Activated CD8-positive, alpha-beta memory T cell treated with anti-CD3 and anti-CD28 coated beads, Interleukin-2, amount 10 ng/mL, durations not matched to agents 7 days and 5 days (primary cell): ENCODE results near the gene MACROD1. TPM values are rescaled to one million over a fixed set of nuclear protein-coding genes. Genes with fewer than 3 reads are reported as not detected.

Source experiments
- ATAC-seq: fragments of 150-1000 bp; cut with Tn5 transposase; one replicate; pipeline ENCODE4 v1.10.0; 2021; ENCODE audit warnings: moderate library complexity
- CTCF ChIA-PET: fragments of 350-600 bp; sonication (Branson Sonifier 250); formaldehyde crosslinking; loops from one replicate; lab custom pipeline; 2021; ENCODE audit warnings: antibody characterized with exemption; lab: Charles Lee
- DNase-seq: peaks from one replicate; pipeline ENCODE4 v3.0.0-alpha.2; 2020
- H3K27ac Mint-ChIP-seq: one replicate; pipeline ENCODE4 v1.8.0; 2021; ENCODE audit warnings: mild to moderate bottlenecking, mixed read lengths
- H3K27me3 Mint-ChIP-seq: one replicate; pipeline ENCODE4 v1.8.0; 2021; ENCODE audit warnings: mixed read lengths
- H3K36me3 Mint-ChIP-seq: one replicate; pipeline ENCODE4 v1.8.0; 2021; ENCODE audit warnings: mild to moderate bottlenecking, mixed read lengths
- H3K4me1 Mint-ChIP-seq: one replicate; pipeline ENCODE4 v1.8.0; 2021; ENCODE audit warnings: mixed read lengths
- H3K4me3 Mint-ChIP-seq: one replicate; pipeline ENCODE4 v1.8.0; 2021; ENCODE audit warnings: mild to moderate bottlenecking, moderate library complexity, mixed read lengths
- H3K9me3 Mint-ChIP-seq: one replicate; pipeline ENCODE4 v1.8.0; 2022; ENCODE audit warnings: low read depth, mixed read lengths
- total RNA-seq, 2 experiments: library from RNA; stranded (reverse); gene quantifications; one replicate each; pipeline ENCODE4 v1.2.3, GENCODE V29; 2021

The MACROD1 gene
- total RNA-seq, 2 experiments from 2014 or later = 10.1 to 12.3 TPM

DNA sequence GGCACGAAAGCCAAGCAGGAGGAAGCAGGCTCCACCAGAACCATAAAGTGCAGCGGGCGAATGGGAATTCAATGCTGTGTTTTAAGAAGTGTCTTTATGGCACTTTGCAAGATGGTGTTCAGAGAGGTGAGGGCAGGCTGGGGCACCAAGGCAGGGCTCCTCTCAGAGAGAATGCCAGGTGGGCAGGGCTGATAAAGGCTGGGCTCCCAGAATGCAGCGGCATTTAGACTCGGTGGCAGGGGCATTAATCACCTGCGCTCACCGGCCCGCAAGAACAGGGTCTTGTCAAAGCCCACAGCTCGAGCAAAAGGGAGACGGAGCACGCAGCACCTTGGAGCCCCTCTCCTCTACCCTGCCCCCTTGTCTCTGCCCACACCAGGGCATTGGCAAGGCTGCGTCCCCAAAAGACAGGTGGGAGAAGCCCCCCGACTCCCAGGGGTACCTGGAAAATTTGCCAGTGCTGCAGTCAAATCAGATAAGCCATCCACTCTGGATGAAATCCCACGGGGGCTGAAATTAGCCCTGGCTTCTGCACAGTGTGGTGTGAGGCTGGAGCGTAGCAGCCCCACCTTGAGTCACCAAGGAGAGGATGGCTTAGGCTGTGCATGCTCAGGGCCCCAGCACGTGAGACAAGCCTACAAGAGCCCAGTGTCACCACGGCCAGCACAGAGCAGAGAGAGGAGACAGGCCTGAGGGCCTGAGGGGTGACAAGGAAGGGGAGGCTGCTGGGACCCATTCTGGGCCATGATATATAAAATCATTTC is 8.1 kb downstream of the MACROD1 start:
- Mint-ChIP-seq H3K4me3 (no peak overlapping the region), H3K9me3 (no peaks in the 10 kb centered on the region), H3K36me3 (no peaks in the 10 kb centered on the region), H3K4me1 (no peaks in the 10 kb centered on the region), H3K27ac (no peak overlapping the region), H3K27me3 (peaks cover 9% of the 10 kb centered on the region)
- CTCF ChIA-PET = interaction anchor here (1.1 to 1.2 kb wide), 2 partner anchors 10 to 158 kb away, joined by 3 read pairs; no protein-coding TSS in a partner anchor
- ATAC-seq = no peak
- no peak for DNase-seq

DNA sequence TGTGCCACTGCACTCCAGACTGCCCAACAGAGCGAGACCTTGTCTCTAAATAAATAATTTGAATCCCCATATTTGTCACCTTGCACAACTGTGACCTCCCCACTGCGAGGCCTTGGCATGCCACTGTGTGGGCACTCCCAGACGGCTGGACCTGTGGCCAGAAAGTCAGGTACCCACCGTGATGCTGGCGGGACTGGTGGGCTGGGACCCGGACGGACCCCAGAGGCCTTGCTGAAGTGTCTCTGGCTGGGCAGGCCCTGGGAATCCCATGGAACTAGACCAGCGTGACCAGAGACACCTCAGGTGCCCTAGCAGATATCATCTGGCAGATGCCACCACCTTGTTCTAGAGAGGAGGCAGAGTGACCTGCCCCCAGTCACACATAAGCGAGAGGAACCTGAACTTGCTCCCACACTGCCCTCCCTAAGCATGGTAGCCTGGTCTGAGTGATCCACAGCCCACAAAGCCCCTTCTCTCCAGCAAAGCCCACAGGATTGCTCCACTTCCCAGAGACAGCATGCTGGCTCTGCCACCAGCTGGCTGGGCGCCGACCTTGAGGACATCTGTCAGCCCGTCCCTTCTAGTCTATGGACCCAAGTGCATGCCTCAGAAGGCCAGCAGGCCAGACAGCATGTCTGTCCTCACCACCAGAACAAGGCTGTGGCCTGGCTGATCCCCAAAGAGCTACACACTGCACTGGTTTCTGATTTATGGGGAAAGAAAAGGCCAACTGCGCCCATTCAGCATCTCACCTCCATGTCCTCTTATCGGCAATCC is 9.5 kb downstream of the MACROD1 start:
- Mint-ChIP-seq H3K36me3 (no peaks in the 10 kb centered on the region), H3K9me3 (no peaks in the 10 kb centered on the region), H3K27ac (no peak overlapping the region), H3K4me1 (no peaks in the 10 kb centered on the region), H3K27me3 (peaks cover 9% of the 10 kb centered on the region), H3K4me3 (no peak overlapping the region)
- DNase-seq (no peak), ATAC-seq (no peak)
- CTCF ChIA-PET = interaction anchor here (0.6 to 1.1 kb wide), 3 partner anchors 61 to 301 kb away, joined by 3 to 4 read pairs (median 4); no protein-coding TSS in a partner anchor

DNA sequence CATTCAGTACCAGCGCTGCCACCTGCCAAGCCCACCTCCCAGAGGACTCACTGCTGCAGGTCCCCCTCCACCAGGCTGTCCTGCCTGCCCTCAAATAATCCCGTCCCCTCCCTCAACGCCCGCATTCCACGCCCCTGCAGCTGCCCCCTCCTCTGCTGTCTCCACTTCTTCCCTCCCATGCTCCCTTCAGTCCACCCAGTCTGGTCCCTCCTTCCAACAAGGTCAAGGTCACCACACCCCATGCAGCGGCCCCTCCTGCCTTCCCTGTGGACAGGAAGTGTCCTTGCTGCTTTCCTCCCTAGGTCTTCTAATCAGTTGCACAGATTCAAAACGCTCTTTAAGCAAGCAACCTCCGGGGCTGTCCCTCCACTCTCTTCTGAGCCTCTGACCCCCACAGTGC is 12.1 kb downstream of the MACROD1 start:
- no peaks in the 10 kb centered on the region for H3K9me3 Mint-ChIP-seq
- DNase-seq (no peak), ATAC-seq (no peak)
- H3K27ac Mint-ChIP-seq = no peak overlapping the region
- H3K4me1 Mint-ChIP-seq = no peaks in the 10 kb centered on the region
- H3K27me3 Mint-ChIP-seq = peaks cover 9% of the 10 kb centered on the region
- H3K4me3 Mint-ChIP-seq = no peak overlapping the region
- CTCF ChIA-PET = interaction anchor here (0.7 to 9.0 kb wide), 9 partner anchors 9 to 211 kb away, joined by 3 to 123 read pairs (median 4); no protein-coding TSS in a partner anchor
- no peaks in the 10 kb centered on the region for H3K36me3 Mint-ChIP-seq

DNA sequence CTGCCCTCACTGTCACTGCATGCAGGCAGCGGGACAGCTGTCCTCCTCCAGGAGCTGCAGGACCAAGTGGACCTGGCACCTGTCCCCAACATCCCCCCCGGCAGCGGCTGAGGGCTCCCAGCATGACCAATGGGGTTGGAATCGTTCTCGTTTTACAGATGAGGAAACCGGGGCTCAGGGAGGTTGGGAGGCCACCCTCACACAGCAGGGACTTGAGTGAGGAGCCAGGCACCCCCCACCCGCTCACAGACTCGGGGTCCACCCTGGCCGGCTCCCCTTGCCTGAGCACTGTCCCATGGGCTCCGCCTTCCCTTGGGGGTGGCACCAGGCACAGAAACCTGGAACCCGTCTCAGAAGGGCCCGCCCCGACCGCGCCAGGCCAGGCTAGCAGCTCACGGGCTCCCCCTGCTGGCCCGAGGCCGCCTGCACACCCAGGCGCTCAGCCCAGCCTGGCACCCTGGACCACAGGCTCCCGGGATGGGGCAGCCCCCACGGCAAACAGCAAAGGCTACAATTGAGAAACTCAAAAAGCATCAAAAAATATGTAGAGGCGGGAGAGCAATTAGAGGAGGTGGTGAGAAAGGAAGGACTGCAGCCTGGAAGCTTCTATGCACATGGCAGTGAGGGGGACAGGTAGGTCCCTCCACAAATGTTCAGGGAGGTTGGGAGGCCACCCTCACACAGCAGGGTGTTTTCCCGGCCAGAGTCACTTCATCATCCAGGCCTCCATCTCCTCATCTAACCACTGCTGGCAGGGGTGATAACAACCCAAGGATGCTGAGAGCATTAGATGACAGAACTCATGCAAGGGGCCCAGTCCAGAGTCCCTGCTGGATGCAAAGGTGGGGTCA is 12.8 kb downstream of the MACROD1 start:
- CTCF ChIA-PET = interaction anchor here (0.6 to 9.0 kb wide), 26 partner anchors 8 to 509 kb away, joined by 3 to 123 read pairs (median 4); partner anchors contain the start of genes MACROD1, STIP1 and ZFTA
- Mint-ChIP-seq H3K4me1 (no peaks in the 10 kb centered on the region), H3K36me3 (no peaks in the 10 kb centered on the region), H3K27ac (no peak overlapping the region), H3K9me3 (no peaks in the 10 kb centered on the region), H3K27me3 (peaks cover 9% of the 10 kb centered on the region), H3K4me3 (no peak overlapping the region)
- peak; percentile 96 for ATAC-seq
- peak; percentile 76 for DNase-seq

DNA sequence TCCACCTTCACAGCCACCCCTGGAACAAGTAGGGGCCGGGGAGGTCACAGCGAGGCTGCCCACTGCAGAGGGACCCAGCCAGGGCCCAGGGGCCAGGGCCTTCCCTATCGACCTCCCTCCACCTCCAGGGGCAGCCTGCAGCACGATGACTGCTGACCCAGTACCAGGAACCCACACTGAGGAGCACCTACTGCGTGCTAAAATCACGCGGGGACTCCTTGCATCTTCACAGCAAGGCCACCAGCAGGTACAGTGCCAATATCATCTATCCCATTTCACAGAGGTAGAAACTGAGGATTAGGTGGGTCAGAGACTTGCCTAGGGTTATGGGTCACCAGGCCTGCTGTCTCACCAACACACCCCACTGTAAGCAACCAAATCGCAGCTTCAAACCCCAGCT is 14.6 kb downstream of the MACROD1 start:
- Mint-ChIP-seq H3K27ac (no peak overlapping the region), H3K27me3 (peaks cover 9% of the 10 kb centered on the region), H3K9me3 (no peaks in the 10 kb centered on the region), H3K36me3 (no peaks in the 10 kb centered on the region), H3K4me1 (no peaks in the 10 kb centered on the region), H3K4me3 (no peak overlapping the region)
- CTCF ChIA-PET = interaction anchor here (1.6 to 9.0 kb wide), 4 partner anchors 11 to 344 kb away, joined by 3 to 123 read pairs (median 10); no protein-coding TSS in a partner anchor
- DNase-seq (no peak), ATAC-seq (no peak)

DNA sequence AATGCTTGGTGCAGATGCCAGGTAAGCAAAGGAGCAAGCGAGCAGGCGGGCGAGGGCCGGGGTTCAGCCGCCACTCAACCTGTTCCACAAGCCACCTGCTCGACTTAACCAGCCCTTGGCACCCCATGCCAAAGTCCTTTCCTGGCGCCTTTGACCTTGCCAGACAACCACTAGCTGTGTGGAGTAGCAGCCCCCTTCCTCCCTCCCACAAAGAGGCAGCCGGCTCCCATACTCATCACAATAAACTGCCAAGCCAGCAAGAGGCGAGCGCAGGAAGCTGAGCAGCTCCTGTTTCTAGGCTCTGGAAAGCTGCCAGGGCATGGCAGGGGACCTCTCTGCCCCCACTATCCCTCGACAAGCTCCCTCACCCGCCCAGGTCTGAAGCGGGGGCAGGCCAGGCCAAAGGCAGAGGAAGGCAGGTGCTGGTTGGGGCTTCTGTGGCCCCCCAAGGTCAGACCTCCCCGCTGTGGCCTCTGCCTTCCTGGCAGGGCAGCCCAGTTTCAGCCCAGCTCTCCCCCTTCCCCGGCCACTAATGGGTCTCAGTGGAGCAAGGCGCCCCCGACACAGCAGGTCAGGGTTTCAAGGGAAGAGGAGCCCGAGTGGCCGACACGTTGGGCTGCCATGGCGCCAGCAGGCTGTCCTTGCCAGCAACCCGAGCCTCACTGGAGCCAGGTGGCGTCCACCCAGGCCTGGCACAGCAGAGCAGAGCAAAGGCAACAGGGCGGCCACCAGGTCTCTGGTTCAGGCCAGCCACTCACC is 15.3 kb downstream of the MACROD1 start:
- Mint-ChIP-seq H3K9me3 (no peaks in the 10 kb centered on the region), H3K27me3 (peaks cover 9% of the 10 kb centered on the region), H3K27ac (no peak overlapping the region), H3K4me3 (no peak overlapping the region), H3K4me1 (no peaks in the 10 kb centered on the region), H3K36me3 (no peaks in the 10 kb centered on the region)
- ATAC-seq (no peak), DNase-seq (no peak)
- CTCF ChIA-PET = interaction anchor here (1.1 to 9.0 kb wide), 8 partner anchors 12 to 314 kb away, joined by 3 to 123 read pairs (median 8); partner anchors contain the start of genes MARK2 and STIP1

DNA sequence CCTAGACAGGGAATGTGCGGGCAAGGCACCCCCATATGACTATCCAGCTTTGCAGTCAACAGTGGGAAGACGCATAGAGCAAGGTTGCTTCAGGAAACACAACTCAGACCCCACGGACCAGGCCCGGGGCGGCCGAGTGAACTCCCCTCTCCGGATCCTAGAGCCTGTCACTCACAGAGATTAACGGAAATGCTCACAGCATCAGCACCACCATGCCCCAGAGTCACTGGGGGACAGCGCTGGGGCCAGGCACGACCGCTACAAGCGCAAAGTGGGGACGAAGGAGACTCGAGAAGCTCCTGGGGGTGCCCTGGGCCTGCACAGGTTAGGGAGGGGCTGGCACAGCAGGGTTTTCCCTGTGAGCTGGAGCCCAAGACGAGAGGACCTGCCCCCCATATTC is 15.9 kb downstream of the MACROD1 start:
- Mint-ChIP-seq H3K36me3 (no peaks in the 10 kb centered on the region), H3K4me1 (no peaks in the 10 kb centered on the region), H3K27me3 (peaks cover 9% of the 10 kb centered on the region), H3K27ac (no peak overlapping the region), H3K4me3 (no peak overlapping the region), H3K9me3 (no peaks in the 10 kb centered on the region)
- CTCF ChIA-PET = interaction anchor here (1.1 to 9.0 kb wide), 8 partner anchors 35 to 382 kb away, joined by 3 to 123 read pairs (median 5); partner anchors contain the start of genes MARK2, STIP1 and ZFTA
- ATAC-seq = no peak
- no peak for DNase-seq

DNA sequence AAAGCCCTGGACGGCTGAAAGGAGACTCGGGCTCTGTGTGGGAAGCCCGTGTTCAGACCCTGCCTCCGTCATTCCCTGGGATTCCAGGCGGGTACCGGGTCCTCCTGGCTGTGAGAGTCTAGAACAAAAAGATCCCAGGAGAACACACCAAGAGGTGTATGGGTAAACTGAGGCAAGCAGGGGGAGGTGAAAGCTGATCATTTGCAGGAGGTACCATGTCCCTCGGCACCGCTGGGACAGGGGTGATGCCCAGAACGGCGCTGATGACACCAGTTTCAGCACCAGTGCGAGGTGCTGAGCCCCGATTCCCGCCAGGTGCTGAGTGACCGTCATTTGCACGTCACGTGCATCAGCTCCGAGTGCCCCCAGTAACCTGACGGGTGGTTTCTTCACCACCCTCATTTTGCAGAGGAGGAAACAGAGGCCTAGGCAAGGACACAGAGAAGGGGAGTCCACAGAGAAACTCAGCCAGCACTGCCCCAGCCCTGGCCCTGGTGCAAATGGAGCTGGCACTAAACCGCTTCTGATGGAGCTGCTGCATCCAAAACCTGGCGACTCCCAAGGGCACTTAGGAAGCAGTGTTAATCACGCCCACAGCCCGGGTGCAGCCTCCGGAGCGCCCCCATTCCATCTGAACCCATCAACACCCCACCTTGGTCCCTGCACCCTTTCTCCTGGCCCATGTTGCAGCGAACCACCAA is 16.8 kb downstream of the MACROD1 start:
- ATAC-seq (no peak), DNase-seq (no peak)
- CTCF ChIA-PET = interaction anchor here (0.9 to 9.0 kb wide), 11 partner anchors 11 to 381 kb away, joined by 3 to 123 read pairs (median 4); partner anchors contain the start of genes MARK2, STIP1 and ZFTA
- no peaks in the 10 kb centered on the region for H3K4me1 Mint-ChIP-seq
- H3K9me3 Mint-ChIP-seq = no peaks in the 10 kb centered on the region
- no peaks in the 10 kb centered on the region for H3K36me3 Mint-ChIP-seq
- peaks cover 4% of the 10 kb centered on the region for H3K27me3 Mint-ChIP-seq
- no peak overlapping the region for H3K27ac Mint-ChIP-seq
- H3K4me3 Mint-ChIP-seq = no peak overlapping the region

DNA sequence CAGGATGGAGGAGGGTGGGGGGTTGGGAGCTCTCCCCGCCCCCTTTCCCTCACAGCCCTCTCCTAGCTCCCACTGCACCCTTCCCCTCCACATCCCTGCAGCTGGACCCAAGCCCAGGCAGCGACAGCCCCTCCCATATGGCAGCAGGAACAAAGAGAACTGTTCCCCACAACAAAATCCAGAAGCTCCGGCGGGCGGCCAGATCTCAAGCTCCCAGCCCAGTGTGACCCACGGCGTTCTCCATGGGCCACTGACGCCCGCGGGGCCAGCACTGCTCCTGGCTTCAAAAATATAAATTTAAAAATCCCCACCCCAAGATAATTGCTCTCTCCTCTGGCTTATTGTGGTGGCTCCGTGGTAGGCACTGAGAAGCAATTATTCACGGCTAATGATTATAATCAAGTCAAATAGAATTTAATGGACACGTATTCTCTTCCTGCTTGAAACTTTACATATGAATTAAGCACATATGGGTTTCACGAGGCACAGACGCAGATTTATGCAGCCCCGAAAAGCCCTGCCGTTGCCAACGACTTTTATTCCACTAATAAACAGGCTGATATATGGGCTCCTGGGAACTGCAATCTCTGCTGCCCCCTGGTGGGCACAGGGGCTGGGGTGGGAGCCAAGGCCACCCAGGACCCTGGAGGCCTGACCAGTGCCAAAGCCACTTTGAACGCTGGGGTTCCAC is 17.5 kb downstream of the MACROD1 start:
- H3K4me3 Mint-ChIP-seq = no peak overlapping the region
- CTCF ChIA-PET = interaction anchor here (0.6 to 9.0 kb wide), 15 partner anchors 10 to 380 kb away, joined by 3 to 123 read pairs (median 3); partner anchors contain the start of genes MARK2 and ZFTA
- H3K36me3 Mint-ChIP-seq = no peaks in the 10 kb centered on the region
- peaks cover 3% of the 10 kb centered on the region for H3K4me1 Mint-ChIP-seq
- no peaks in the 10 kb centered on the region for H3K9me3 Mint-ChIP-seq
- no peak overlapping the region for H3K27ac Mint-ChIP-seq
- ATAC-seq (peak; percentile 59), DNase-seq (peak; percentile 79)
- no peaks in the 10 kb centered on the region for H3K27me3 Mint-ChIP-seq

DNA sequence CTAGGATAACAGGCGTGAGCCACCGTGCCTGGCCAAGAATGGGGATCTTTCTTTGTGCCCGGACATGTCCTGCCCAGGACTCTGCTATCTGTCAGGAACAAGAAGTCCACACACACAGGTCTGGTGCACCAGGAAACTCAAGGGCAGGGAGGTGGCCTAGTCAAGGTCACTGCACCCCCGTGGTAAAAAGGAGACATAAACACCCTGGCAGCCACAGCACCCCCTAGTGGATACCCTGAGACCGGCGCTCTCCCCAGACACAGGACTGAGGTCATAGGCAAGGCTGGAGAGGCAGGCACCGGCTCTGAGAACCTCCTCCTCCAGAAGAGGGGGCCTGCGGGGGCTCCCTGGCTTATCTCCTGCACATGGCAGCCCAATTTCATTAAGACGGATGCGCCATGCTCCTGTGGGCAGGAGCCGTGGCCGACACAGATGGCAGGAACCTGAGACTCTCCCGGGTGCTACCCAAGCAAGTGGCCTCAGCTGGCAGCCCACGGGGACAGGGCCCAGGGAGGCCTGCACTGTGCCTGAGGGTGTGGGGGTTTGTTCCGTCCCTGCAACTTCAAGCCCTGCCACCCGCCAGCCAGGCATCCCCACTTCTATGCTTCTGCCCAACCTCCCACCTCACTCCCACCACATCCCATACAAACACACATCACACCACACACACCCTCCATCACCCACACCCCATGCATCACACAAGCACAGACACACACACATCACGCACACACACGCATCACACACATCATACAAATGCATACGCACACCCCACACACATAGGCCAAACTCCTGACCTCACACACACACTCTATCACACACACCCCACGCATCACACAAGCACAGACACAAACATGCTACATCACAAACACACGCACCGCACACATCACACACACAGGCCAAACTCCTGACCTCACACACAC is 19.6 kb downstream of the MACROD1 start:
- Mint-ChIP-seq H3K27ac (no peak overlapping the region), H3K27me3 (no peaks in the 10 kb centered on the region), H3K4me1 (peaks cover 3% of the 10 kb centered on the region), H3K4me3 (no peak overlapping the region), H3K9me3 (no peaks in the 10 kb centered on the region), H3K36me3 (no peaks in the 10 kb centered on the region)
- peak; percentile 81 for ATAC-seq
- peak; percentile 81 for DNase-seq
- CTCF ChIA-PET = interaction anchor here (0.7 to 9.0 kb wide), 7 partner anchors 7 to 318 kb away, joined by 3 to 123 read pairs (median 3); no protein-coding TSS in a partner anchor
